Neutrophil (primary cell): ENCODE results near the gene YKT6.

Experiments
- H3K27ac ChIP-seq: fragments of 200-600 bp; sonication (generic); 2 replicates; pipeline ENCODE4 v1.5.1; 2016; ENCODE audit warnings: mild to moderate bottlenecking, moderate library complexity
- H3K27me3 ChIP-seq: fragments of 200-600 bp; sonication (generic); 2 replicates; pipeline ENCODE4 v1.6.0; 2016; ENCODE audit warnings: mild to moderate bottlenecking
- H3K36me3 ChIP-seq: fragments of 200-600 bp; sonication (generic); 2 replicates; pipeline ENCODE4 v1.5.1; 2017
- H3K4me1 ChIP-seq, 2 experiments: fragments of 200-600 bp in 1 of 2; sonication (generic) in 1 of 2; 1 replicate in 1 of 2; 2 replicates in 1 of 2; pipeline versions ENCODE4 v1.5.1 to v1.6.1; 2013 to 2016; ENCODE audit warnings: low read depth in 1 of 2, low read length in 1 of 2, mild to moderate bottlenecking in 1 of 2, moderate library complexity in 1 of 2; ENCODE audit not compliant: control insufficient read depth in 1 of 2, insufficient read depth in 1 of 2
- H3K4me3 ChIP-seq, 2 experiments: fragments of 200-600 bp in 1 of 2; sonication (generic) in 1 of 2; 1 replicate in 1 of 2; 2 replicates in 1 of 2; pipeline ENCODE4 v1.5.1; 2013 to 2016; ENCODE audit warnings: low read depth in 1 of 2, low read length in 1 of 2, mild to moderate bottlenecking in 1 of 2, moderate library complexity in 1 of 2
- H3K9me3 ChIP-seq: fragments of 200-600 bp; sonication (generic); 2 replicates; pipeline ENCODE4 v1.5.1; 2016
- TF ChIP-seq, protein P1 (sequence below): fragments of 200-600 bp; sonication (generic); IDR thresholded peaks from 2 replicates; pipeline ENCODE4 v1.5.1; 2016; ENCODE audit warnings: antibody characterized with exemption

Gene YKT6

DNA sequence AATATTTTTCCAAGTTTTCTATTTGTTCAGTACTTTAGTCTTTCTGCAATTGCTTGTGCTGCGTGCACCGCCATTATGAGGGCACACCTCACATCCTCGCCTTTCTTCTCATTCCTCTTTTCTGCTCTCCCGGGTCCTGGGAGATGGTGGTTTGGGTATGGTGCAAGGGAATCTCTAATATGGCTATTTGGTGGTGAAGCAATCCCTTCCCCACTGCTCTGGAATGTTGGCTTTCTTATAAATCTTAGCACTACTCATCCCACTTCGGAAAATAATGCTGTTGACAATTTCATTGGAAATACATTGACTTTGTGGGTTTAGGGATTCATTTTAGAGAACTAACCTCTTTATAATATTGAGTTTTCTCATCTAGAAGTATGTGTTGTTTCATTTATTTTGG lies 9.6 kb upstream of the YKT6 start:
- no peaks in the 10 kb centered on the region for H3K4me1 ChIP-seq
- no peak overlapping the region for H3K27ac ChIP-seq
- no peak overlapping the region for H3K4me3 ChIP-seq
- H3K36me3 ChIP-seq = no peaks in the 10 kb centered on the region
- H3K27me3 ChIP-seq = peaks cover 24% of the 10 kb centered on the region
- no peaks in the 10 kb centered on the region for H3K9me3 ChIP-seq
- TF ChIP-seq, protein P1, sequence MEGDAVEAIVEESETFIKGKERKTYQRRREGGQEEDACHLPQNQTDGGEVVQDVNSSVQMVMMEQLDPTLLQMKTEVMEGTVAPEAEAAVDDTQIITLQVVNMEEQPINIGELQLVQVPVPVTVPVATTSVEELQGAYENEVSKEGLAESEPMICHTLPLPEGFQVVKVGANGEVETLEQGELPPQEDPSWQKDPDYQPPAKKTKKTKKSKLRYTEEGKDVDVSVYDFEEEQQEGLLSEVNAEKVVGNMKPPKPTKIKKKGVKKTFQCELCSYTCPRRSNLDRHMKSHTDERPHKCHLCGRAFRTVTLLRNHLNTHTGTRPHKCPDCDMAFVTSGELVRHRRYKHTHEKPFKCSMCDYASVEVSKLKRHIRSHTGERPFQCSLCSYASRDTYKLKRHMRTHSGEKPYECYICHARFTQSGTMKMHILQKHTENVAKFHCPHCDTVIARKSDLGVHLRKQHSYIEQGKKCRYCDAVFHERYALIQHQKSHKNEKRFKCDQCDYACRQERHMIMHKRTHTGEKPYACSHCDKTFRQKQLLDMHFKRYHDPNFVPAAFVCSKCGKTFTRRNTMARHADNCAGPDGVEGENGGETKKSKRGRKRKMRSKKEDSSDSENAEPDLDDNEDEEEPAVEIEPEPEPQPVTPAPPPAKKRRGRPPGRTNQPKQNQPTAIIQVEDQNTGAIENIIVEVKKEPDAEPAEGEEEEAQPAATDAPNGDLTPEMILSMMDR = no peak

DNA sequence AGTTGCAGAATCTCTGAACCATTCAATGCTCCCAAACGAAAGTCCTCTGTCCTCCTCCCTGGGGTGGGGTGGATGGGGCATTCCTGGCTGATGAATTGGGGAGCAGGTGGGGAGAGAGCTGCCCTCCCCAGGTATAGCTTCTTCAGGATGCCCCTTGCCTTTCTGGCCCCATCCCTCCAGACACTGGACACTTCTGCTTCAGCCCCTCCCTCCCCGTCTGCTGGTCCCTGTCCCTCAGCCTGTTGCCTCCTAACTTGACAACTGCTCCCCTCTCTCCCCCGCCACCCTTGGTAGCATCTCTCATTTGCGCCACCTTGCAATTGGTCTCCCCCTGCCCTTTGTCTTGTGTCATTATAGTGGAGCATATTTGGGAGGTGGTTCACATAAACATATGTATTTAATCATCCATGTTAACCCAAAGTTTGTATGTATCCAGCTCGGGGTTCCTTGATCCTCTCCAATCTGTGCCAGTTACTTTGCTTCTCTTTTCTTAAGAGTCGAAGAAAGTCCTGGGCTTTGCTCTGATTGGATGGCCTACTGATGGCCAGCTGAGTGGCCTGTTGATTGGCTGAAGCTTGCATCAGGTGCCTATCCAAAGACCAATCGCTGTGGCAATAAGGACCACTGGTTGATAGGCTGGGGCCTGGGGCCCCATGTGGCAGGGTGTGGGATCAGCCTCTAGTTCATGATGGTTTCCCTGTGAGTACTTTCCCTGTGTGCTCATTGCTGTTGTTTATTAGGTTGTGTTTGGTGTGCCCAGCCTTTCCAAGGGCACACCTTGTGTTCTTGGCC lies 7.6 kb upstream of the YKT6 start:
- Histone ChIP-seq H3K27ac (no peak overlapping the region), H3K4me1 (no peaks in the 10 kb centered on the region), H3K4me3 (no peak overlapping the region), H3K27me3 (peaks cover 41% of the 10 kb centered on the region), H3K36me3 (no peaks in the 10 kb centered on the region), H3K9me3 (no peaks in the 10 kb centered on the region)
- TF ChIP-seq, protein P1 = no peak

DNA sequence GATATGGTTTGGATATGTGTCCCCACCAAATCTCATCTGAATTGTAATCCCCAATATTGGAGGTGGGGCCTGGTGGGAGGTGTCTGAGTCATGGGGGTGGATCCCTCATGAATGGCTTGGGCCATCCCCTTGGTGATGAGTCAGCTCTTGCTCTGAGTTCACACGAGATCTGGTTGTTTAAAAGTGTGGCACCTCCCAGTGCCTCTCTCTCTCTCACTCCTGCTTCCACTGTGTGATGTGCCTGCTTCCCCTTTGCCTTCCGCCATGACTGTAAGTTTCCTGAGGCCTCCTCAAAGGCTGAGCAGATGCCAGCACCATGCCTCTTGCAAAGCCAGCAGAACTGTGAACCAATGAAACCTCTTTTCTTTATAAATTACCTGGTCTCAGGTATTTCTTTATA lies 6.7 kb upstream of the YKT6 start:
- H3K4me3 ChIP-seq = no peak overlapping the region
- H3K27ac ChIP-seq = no peak overlapping the region
- H3K9me3 ChIP-seq = no peaks in the 10 kb centered on the region
- H3K27me3 ChIP-seq = peaks cover 41% of the 10 kb centered on the region
- TF ChIP-seq, protein P1 = no peak
- H3K36me3 ChIP-seq = no peaks in the 10 kb centered on the region
- no peaks in the 10 kb centered on the region for H3K4me1 ChIP-seq

DNA sequence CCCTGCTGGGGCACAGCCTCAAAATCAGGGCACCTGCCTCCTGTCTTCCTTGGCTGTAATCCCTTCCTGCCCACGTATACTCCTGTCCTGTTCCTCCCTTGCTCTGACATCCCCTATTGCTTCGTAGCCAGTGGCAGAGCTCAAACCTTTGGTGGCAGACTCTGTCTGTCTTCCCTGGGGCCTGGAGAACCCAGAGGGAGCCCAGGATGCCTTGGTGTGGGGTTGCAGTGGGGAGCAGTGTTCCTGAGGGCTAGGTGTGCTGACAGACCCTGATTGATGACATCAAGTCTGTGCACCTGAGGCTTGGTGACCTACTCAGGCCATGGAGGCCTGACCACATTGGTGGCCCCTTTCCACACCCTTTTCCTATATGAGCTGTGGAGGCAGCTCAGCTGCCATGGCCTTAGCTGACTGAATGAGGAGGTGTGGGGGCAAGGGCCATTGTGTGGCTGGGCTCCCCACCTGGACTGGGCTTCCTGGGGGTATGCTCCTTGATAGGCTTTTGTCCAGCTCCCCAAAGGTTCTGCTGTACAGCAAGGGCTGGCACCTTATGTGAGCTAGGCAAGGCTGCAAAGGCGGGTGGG lies 6.1 kb upstream of the YKT6 start:
- Histone ChIP-seq H3K4me1 (no peaks in the 10 kb centered on the region), H3K27me3 (peaks cover 42% of the 10 kb centered on the region), H3K36me3 (no peaks in the 10 kb centered on the region), H3K9me3 (no peaks in the 10 kb centered on the region), H3K4me3 (no peak overlapping the region), H3K27ac (no peak overlapping the region)
- TF ChIP-seq, protein P1 = no peak

DNA sequence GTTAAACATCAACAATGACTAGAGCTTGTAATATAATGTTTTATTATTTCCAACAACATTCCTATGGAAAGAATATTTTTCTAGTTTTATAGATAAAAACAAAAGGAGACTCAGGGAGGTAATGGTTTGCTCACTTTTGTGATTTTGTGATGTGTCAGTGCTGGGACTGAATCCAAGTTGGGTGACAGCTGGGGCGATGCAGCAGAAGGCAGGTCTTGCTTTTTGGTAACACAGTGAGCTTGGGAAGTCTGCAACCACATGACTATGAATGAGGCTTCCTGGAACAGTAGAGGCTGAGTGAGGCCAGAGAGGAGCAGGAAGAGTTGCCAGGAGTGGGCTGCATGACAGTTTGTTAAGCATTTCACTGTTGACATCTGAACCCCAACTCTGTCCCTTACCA lies 4.9 kb upstream of the YKT6 start:
- Histone ChIP-seq H3K4me1 (no peaks in the 10 kb centered on the region), H3K27me3 (peaks cover 36% of the 10 kb centered on the region), H3K9me3 (no peaks in the 10 kb centered on the region), H3K27ac (no peak overlapping the region), H3K4me3 (no peak overlapping the region), H3K36me3 (no peaks in the 10 kb centered on the region)
- TF ChIP-seq, protein P1 = no peak
